Hepatocyte (in vitro differentiated cells): Measurements from ENCODE around the gene CPN2. TPM values are rescaled to one million over a fixed set of nuclear protein-coding genes. Genes with fewer than 3 reads are reported as not detected.

Experiments
- DNase-seq: peaks from one replicate; pipeline ENCODE4 v3.0.0-alpha.2; 2016; ENCODE audit warnings: low spot score
- H2AFZ ChIP-seq: fragments of 200-600 bp; sonication (generic); 2 replicates; pipeline ENCODE4 v1.6.0; 2016; ENCODE audit warnings: antibody characterized with exemption, mild to moderate bottlenecking
- H3K27ac ChIP-seq: fragments of 200-600 bp; sonication (generic); 2 replicates; pipeline ENCODE4 v1.5.1; 2016; ENCODE audit warnings: mild to moderate bottlenecking
- H3K27me3 ChIP-seq: fragments of 200-600 bp; sonication (generic); 2 replicates; pipeline ENCODE4 v1.6.1; 2016
- H3K36me3 ChIP-seq: fragments of 200-600 bp; sonication (generic); replicated peaks from 2 replicates; pipeline ENCODE4 v1.5.1; 2016; ENCODE audit warnings: low read depth; ENCODE audit not compliant: insufficient read depth
- H3K4me1 ChIP-seq: fragments of 200-600 bp; sonication (generic); 2 replicates; pipeline ENCODE4 v1.5.1; 2016; ENCODE audit warnings: mild to moderate bottlenecking, moderate library complexity; ENCODE audit not compliant: insufficient read depth
- H3K4me2 ChIP-seq: fragments of 200-600 bp; sonication (generic); 2 replicates; pipeline ENCODE4 v1.6.0; 2016
- H3K4me3 ChIP-seq: fragments of 200-600 bp; sonication (generic); 2 replicates; pipeline ENCODE4 v1.5.1; 2016; ENCODE audit warnings: mild to moderate bottlenecking
- H3K79me2 ChIP-seq: fragments of 200-600 bp; sonication (generic); 2 replicates; pipeline ENCODE4 v1.6.0; 2017; ENCODE audit warnings: mild to moderate bottlenecking
- H3K9me2 ChIP-seq: fragments of 200-600 bp; sonication (generic); replicated peaks from 2 replicates; pipeline ENCODE4 v1.6.0; 2017; ENCODE audit warnings: mild to moderate bottlenecking; ENCODE audit not compliant: insufficient read depth
- H3K9me3 ChIP-seq: fragments of 200-600 bp; sonication (generic); 2 replicates; pipeline ENCODE4 v1.5.1; 2016; ENCODE audit warnings: low read depth, mild to moderate bottlenecking
- H4K20me1 ChIP-seq: fragments of 200-600 bp; sonication (generic); 2 replicates; pipeline ENCODE4 v1.6.0; 2016; ENCODE audit warnings: mild to moderate bottlenecking; ENCODE audit not compliant: insufficient read depth, poor library complexity, severe bottlenecking
- CTCF ChIP-seq: fragments of 200-600 bp; sonication (generic); IDR thresholded peaks from 2 replicates; pipeline ENCODE4 v1.5.1; 2016; ENCODE audit warnings: antibody characterized with exemption, mild to moderate bottlenecking; ENCODE audit not compliant: poor library complexity
- EZH2 ChIP-seq: fragments of 200-600 bp; sonication (generic); IDR thresholded peaks from 2 replicates; pipeline ENCODE4 v1.6.1; 2016; ENCODE audit warnings: antibody characterized with exemption, mild to moderate bottlenecking, borderline replicate concordance
- EZH2phosphoT487 ChIP-seq: fragments of 200-600 bp; sonication (generic); IDR thresholded peaks from one replicate; pipeline ENCODE4 v1.6.1; 2018; ENCODE audit warnings: antibody characterized with exemption, mild to moderate bottlenecking, low read depth, moderate library complexity; ENCODE audit not compliant: unreplicated experiment, severe bottlenecking
- WGBS: methylation state at CpG from one replicate; pipeline ENCODE4 v1.1.6; 2016; ENCODE audit warnings: low lambda C conversion rate; ENCODE audit errors: missing lambda C conversion rate; 5-methylcytosine and 5-hydroxymethylcytosine counted together
- polyA plus RNA-seq: library from polyadenylated mRNA; unstranded; fragments of >200 nt; fragmentation: Nextera tagmentation; extraction: Ambion mirVana; gene quantifications from 2 replicates; pipeline ENCODE4 v1.2.1, GENCODE V29; 2016
- total RNA-seq: library from RNA; depleted of rRNA; stranded (reverse); fragments of >200 nt; gene quantifications from 2 replicates; pipeline ENCODE4 v1.2.3, GENCODE V29; 2014

Gene CPN2
- total and polyA plus RNA-seq, 2 experiments from 2014 or later: 3.3 to 4.6 TPM

GRCh38 chr3:194314388-194315068 is 36.6 kb downstream of the CPN2 start:
- H2AFZ ChIP-seq: peak overlapping the region; percentile 51
- peak overlapping the region; percentile 84 for H3K27ac ChIP-seq

GRCh38 chr3:194313560-194314387 is 37.4 kb downstream of the CPN2 start:
- Histone ChIP-seq H4K20me1 (no peaks in the 10 kb centered on the region), H3K79me2 (no peaks in the 10 kb centered on the region), H3K27me3 (no peaks in the 10 kb centered on the region), H3K4me2 (peak overlapping the region; percentile 49), H2AFZ (no peak overlapping the region), H3K9me3 (no peaks in the 10 kb centered on the region), H3K36me3 (no peaks in the 10 kb centered on the region), H3K4me3 (no peak overlapping the region), H3K9me2 (no peaks in the 10 kb centered on the region), H3K27ac (peak overlapping the region; percentile 84), H3K4me1 (peaks cover 34% of the 10 kb centered on the region)
- TF ChIP-seq CTCF: no peak
- TF ChIP-seq EZH2: no peak
- no peak for TF ChIP-seq EZH2phosphoT487
- no peak for DNase-seq
- WGBS: 76% methylated on average over 15 of the region's 15 CpGs

More at GRCh38 chr3:194314388-194315068, 36.6 kb downstream of the CPN2 start:
- H3K9me2 ChIP-seq: no peaks in the 10 kb centered on the region
- 81% methylated on average over 13 of the region's 13 CpGs for WGBS
- peaks cover 30% of the 10 kb centered on the region for H3K4me1 ChIP-seq
- H3K9me3 ChIP-seq: no peaks in the 10 kb centered on the region
- H3K27me3 ChIP-seq: no peaks in the 10 kb centered on the region
- no peak for DNase-seq
- TF ChIP-seq CTCF (no peak), EZH2 (no peak), EZH2phosphoT487 (no peak)
- no peaks in the 10 kb centered on the region for H3K36me3 ChIP-seq
- H3K4me3 ChIP-seq: no peak overlapping the region
- no peaks in the 10 kb centered on the region for H3K79me2 ChIP-seq
- H3K4me2 ChIP-seq: peak overlapping the region; percentile 77
- H4K20me1 ChIP-seq: no peaks in the 10 kb centered on the region

GRCh38 chr3:194312743-194313281 is 38.3 kb downstream of the CPN2 start:
- peak overlapping the region; percentile 10 for H3K27ac ChIP-seq
- H2AFZ ChIP-seq: no peak overlapping the region
- H3K79me2 ChIP-seq: no peaks in the 10 kb centered on the region
- no peak overlapping the region for H3K4me3 ChIP-seq
- no peaks in the 10 kb centered on the region for H3K9me3 ChIP-seq
- H4K20me1 ChIP-seq: no peaks in the 10 kb centered on the region
- H3K4me1 ChIP-seq: peaks cover 41% of the 10 kb centered on the region
- H3K4me2 ChIP-seq: peak overlapping the region; percentile 49
- no peaks in the 10 kb centered on the region for H3K9me2 ChIP-seq
- 15% methylated on average over 14 of the region's 16 CpGs for WGBS
- DNase-seq: peak; percentile 83
- no peaks in the 10 kb centered on the region for H3K36me3 ChIP-seq
- no peaks in the 10 kb centered on the region for H3K27me3 ChIP-seq
- TF ChIP-seq EZH2 (no peak), CTCF (no peak), EZH2phosphoT487 (no peak)
